Activated T-helper 2 cell treated with anti-CD3 and anti-CD28 coated beads, Interferon-gamma antibody, Interleukin-2, Interleukin-4, amounts not matched to agents 10 μg/mL and 5 μg/mL and 100 μg/mL, durations not matched to agents 14 hours and 24 hours and 36 hours (primary cell): ENCODE data around the gene ANLN. TPM values are rescaled to one million over a fixed set of nuclear protein-coding genes. Genes with fewer than 3 reads are reported as not detected.

Experiments used
- DNase-seq: peaks from one replicate; pipeline ENCODE4 v3.0.0; 2021; ENCODE audit warnings: low spot score
- H3K27ac Mint-ChIP-seq: one replicate; pipeline ENCODE4 v1.8.0; 2021; ENCODE audit warnings: mixed read lengths
- H3K27me3 Mint-ChIP-seq: one replicate; pipeline ENCODE4 v1.8.0; 2021; ENCODE audit warnings: low read depth, mixed read lengths
- H3K36me3 Mint-ChIP-seq: one replicate; pipeline ENCODE4 v1.8.0; 2021; ENCODE audit warnings: low read depth, mixed read lengths
- H3K4me1 Mint-ChIP-seq: one replicate; pipeline ENCODE4 v1.8.0; 2021; ENCODE audit warnings: low read depth, mixed read lengths
- H3K4me3 Mint-ChIP-seq: one replicate; pipeline ENCODE4 v1.8.0; 2021; ENCODE audit warnings: low read depth, mild to moderate bottlenecking, moderate library complexity, mixed read lengths
- H3K9me3 Mint-ChIP-seq: one replicate; pipeline ENCODE4 v1.8.0; 2021; ENCODE audit warnings: mixed read lengths
- intact Hi-C: fragments of 100-400 bp; cut with micrococcal nuclease; formaldehyde crosslinking; loops from one replicate; pipeline ENCODE4 v1.15.1; 2023
- total RNA-seq: library from RNA; stranded (reverse); gene quantifications from 2 replicates; pipeline ENCODE4 v1.2.3, GENCODE V29; 2022

Gene ANLN
- total RNA-seq, 1 donor from 2014 or later = 38.0 TPM

DNA sequence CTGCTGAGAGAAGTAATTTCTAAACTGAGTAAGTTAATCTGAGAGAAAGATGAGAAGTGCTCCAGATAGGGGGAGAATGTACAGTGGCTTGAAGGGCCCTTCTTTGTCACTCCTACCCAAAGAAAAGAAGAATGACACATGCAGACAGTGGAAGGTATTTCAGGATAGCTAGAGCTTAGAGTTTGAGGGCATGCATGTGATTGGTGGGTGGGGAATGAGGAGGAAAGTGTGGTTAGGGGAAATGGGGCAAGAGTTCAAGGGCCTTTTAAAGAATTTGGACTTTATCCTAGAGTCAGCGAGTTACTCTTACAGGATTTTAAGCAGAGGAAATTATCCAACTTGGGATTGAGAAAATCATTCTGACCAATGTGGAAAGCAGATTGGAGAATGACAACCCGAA, 50.0 kb downstream of the ANLN start:
- Mint-ChIP-seq H3K9me3 (no peaks in the 10 kb centered on the region), H3K27me3 (no peaks in the 10 kb centered on the region), H3K4me3 (no peak overlapping the region), H3K36me3 (peaks cover 32% of the 10 kb centered on the region), H3K4me1 (peaks cover 4% of the 10 kb centered on the region), H3K27ac (no peak overlapping the region)
- no peak for DNase-seq
- intact Hi-C loops = no loop called here

DNA sequence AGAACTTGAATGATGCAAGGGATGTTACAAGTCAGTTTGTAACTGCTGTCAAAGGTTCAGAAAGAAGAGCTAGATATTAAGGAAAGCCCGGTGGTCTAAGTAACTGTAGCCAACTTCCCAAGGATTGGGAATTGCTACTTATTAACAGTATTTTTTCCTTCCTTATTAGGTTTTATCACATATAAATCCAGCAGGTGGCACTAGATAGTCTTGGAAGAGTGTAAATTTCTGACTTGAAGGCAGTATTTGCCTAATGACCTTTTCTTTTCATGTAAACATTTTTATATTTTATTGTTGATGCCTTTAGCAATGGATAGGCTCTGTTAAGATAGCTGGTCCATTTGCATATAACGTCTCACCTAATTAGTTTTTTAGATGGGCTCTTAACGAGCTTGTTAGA, 51.2 kb downstream of the ANLN start:
- no peak for DNase-seq
- Mint-ChIP-seq H3K9me3 (no peaks in the 10 kb centered on the region), H3K36me3 (peaks cover 31% of the 10 kb centered on the region), H3K4me1 (peaks cover 4% of the 10 kb centered on the region), H3K27me3 (no peaks in the 10 kb centered on the region), H3K27ac (no peak overlapping the region), H3K4me3 (no peak overlapping the region)
- intact Hi-C loops = no loop called here

DNA sequence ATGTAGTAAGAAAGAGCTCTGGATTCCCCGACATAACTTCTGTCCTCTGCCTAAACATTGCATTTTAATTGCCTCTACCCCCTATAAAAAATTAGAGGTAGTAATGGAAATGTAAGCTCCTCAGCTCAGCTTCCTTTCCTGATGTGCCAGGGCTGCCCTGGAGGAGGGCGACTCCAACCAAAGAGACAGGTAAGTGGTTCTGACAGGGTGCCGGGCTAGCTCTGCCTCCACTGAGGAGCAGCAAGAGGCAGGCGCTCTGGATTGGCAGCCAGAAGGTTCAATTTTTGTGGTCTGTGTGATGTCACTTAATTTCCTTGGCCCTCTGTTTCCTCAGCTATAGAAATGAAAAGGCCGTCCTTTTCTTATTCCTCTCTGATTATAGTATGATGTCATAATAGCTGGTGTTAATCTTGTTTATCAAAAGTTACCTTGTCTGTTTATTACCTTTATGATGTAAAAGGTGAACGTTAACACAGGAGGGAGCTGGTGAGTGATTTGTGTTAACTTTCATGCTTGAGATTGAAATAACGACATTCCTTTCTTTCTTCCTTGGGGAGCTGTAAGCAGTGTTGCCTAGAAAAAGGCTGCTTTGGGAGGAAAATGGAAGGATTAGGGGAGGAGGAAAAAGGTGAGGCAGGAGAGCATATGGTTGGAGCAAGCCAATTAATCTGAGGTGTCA, 51.8 kb downstream of the ANLN start:
- no peak for DNase-seq
- intact Hi-C loops = no loop called here
- H3K27ac Mint-ChIP-seq = no peak overlapping the region
- no peaks in the 10 kb centered on the region for H3K27me3 Mint-ChIP-seq
- no peak overlapping the region for H3K4me3 Mint-ChIP-seq
- H3K36me3 Mint-ChIP-seq = peaks cover 31% of the 10 kb centered on the region
- peaks cover 3% of the 10 kb centered on the region for H3K4me1 Mint-ChIP-seq
- H3K9me3 Mint-ChIP-seq = no peaks in the 10 kb centered on the region

DNA sequence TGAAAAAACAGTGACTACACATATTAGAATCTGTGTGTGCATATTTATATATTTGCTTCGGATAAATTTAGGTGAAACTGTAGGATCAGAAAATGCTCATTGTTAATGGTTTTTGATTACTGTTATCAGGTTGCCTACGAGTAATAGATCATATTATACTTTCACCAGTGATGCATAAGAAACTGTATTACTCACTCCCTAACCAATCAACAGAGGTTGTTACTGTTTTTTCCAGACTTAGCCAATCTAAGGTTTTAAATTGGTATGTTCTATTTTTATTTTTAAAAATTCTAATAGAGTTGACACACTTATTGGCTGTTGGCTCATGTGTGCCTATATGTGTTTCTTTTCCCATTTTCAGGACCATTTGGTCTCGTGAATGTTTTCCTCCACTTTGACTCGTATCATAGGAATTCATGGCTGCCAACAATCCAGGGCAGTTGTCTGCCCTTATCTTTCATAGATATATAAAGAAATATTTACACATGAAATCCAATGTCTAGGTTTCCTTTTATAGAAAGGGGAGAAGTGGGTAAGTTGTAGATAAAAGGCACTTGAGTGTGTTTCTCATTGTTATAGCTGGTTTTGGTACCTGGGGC, 59.2 kb downstream of the ANLN start:
- Mint-ChIP-seq H3K4me3 (no peak overlapping the region), H3K4me1 (no peaks in the 10 kb centered on the region), H3K36me3 (peaks cover 66% of the 10 kb centered on the region), H3K27ac (no peak overlapping the region), H3K9me3 (no peaks in the 10 kb centered on the region), H3K27me3 (no peaks in the 10 kb centered on the region)
- intact Hi-C loops = no loop called here
- no peak for DNase-seq

DNA sequence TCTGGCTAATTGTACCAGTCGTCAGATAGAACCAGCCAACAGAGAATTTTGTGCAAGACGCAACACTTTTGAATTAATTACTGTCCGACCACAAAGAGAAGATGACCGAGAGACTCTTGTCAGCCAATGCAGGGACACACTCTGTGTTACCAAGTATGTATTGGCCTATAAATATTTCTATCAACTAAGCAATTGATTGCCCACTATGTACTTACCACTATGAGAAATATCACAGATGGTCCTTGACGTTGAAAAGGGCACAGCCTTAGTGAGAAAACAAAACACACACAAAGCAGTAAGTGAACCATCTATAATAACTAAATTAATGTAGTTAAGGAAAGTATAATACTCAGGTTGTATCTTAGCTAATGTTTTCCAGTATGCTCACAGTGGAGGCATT, 60.0 kb downstream of the ANLN start:
- no peaks in the 10 kb centered on the region for H3K27me3 Mint-ChIP-seq
- DNase-seq = no peak
- H3K4me3 Mint-ChIP-seq = no peak overlapping the region
- H3K4me1 Mint-ChIP-seq = no peaks in the 10 kb centered on the region
- no peaks in the 10 kb centered on the region for H3K9me3 Mint-ChIP-seq
- intact Hi-C loops = no loop called here
- H3K27ac Mint-ChIP-seq = no peak overlapping the region
- H3K36me3 Mint-ChIP-seq = peaks cover 71% of the 10 kb centered on the region

DNA sequence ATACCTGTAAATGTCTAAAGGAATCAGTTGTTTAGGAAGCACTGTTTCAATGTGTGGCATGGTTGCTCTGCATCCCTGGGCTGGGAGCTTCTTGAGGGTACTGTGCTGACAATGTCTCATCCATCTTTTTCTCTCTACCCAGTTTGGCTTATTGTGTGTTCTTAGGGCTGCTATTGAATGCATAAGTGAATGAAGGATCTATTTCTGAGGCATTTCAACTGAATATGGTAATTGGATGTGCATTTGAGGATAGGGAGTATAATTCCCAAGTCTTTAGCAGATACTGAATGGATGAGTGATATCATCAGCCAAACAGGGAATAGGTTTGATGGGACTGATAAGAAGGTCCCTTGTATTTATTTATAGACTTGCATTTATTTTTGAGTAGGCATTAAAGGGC, 64.1 kb downstream of the ANLN start:
- Mint-ChIP-seq H3K4me3 (no peak overlapping the region), H3K4me1 (no peaks in the 10 kb centered on the region), H3K9me3 (no peaks in the 10 kb centered on the region), H3K36me3 (peaks cover 43% of the 10 kb centered on the region), H3K27me3 (no peaks in the 10 kb centered on the region), H3K27ac (no peak overlapping the region)
- DNase-seq = no peak
- intact Hi-C loops = no loop called here

DNA sequence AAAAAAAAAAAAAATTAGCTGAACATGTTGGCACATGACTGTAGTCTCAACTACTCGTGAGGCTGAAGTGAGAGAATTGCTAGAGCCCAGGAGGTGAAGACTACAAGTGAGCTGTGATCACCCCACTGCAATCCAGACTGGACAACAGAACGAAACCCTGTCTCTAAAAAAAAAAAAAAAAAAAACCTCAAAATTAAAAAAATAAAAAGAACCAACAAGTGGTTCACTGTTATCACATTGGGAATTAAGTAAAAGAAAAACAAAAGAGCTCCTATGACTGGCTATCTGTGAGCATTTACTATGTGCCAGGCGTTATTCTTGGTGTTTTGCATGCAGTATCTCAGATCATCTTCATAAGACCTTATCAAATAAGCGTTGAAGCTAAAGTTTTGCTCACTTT, 66.0 kb downstream of the ANLN start:
- no peaks in the 10 kb centered on the region for H3K27me3 Mint-ChIP-seq
- peaks cover 29% of the 10 kb centered on the region for H3K36me3 Mint-ChIP-seq
- no peaks in the 10 kb centered on the region for H3K9me3 Mint-ChIP-seq
- no peak for DNase-seq
- H3K4me3 Mint-ChIP-seq = no peak overlapping the region
- intact Hi-C loops = no loop called here
- no peaks in the 10 kb centered on the region for H3K4me1 Mint-ChIP-seq
- H3K27ac Mint-ChIP-seq = no peak overlapping the region

DNA sequence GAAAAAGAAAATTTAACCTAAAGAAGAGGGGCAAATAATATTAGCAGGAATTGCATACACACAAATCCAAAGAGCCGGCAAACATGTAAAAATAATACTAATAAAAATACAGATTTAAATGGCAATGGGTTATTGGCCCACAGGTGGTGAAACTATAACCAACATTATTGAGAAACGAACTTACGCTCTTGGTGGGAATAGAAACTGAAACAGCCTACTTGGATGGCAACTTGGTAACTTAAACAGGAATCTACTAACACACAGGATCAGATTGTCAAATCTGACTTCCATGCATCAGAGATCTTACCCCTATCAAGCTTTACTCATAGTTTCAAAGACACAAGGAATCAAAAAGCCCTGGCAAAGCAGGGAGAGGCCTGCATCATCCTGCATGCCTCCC, 66.5 kb downstream of the ANLN start:
- no peaks in the 10 kb centered on the region for H3K27me3 Mint-ChIP-seq

DNA sequence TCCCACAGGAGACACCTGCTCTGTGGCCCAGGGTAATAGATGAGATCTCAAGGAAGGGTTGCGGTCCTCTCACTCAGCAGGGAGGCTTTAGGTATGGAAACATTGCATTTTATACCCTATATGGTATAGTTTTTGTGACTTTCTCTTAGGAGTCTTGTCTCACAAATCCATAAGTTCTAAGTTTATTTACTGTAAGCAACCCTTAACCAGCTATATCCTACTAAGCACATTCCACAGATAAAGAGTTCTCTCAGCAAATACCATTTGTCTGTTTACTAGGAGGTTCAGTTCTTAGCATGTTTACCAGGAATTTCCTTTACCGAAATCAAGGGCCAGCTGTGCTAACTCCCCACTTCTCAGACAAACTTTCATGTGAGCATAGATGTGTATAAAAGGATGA, 66.9 kb downstream of the ANLN start:
- H3K36me3 Mint-ChIP-seq = peaks cover 20% of the 10 kb centered on the region
- H3K4me3 Mint-ChIP-seq = no peak overlapping the region
- DNase-seq = no peak
- H3K27ac Mint-ChIP-seq = no peak overlapping the region
- no peaks in the 10 kb centered on the region for H3K27me3 Mint-ChIP-seq
- H3K4me1 Mint-ChIP-seq = no peaks in the 10 kb centered on the region
- intact Hi-C loops = no loop called here
- no peaks in the 10 kb centered on the region for H3K9me3 Mint-ChIP-seq

More for the DNA sequence above, 66.5 kb downstream of the ANLN start:
- Mint-ChIP-seq H3K27ac (no peak overlapping the region), H3K36me3 (peaks cover 24% of the 10 kb centered on the region), H3K4me3 (no peak overlapping the region), H3K9me3 (no peaks in the 10 kb centered on the region), H3K4me1 (no peaks in the 10 kb centered on the region)
- intact Hi-C loops = no loop called here
- DNase-seq = no peak

DNA sequence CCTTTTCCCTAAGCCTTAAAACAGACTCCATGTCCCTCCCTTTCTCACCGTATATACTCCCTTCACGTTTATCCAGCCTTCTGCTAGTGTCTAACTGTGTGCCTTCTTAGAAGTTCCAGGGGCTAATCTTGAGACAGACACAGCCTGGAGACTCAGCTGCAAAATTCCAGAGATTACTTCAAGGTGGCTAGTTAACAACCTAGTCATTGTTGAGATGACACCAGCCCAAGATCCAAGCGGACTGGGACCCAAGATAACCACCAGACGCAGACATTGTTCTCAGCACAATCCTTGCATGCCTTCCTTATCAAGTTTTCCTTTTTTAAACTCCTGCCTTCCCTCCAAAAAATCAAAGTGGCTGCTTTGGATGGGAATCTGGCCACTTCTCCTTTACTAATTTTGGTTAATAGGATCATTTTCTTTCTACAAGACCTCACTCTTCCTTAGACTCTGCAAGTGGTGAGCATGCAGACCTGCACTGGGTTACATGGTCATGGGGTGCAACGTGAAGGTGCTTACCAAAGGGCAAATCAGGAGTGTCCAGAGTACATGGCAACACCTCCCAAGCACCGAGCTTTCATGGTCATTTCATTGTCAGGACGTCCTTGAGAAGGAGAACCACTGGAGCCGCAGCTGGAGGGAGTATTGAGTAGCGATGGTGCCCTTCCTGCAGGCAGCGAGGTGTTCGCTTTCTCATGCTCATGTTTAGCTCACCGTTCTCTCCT, 69.7 kb downstream of the ANLN start:
- no peak overlapping the region for H3K27ac Mint-ChIP-seq
- no peak overlapping the region for H3K4me3 Mint-ChIP-seq
- intact Hi-C loops = no loop called here
- H3K36me3 Mint-ChIP-seq = peaks cover 1% of the 10 kb centered on the region
- H3K4me1 Mint-ChIP-seq = no peaks in the 10 kb centered on the region
- H3K27me3 Mint-ChIP-seq = peaks cover 9% of the 10 kb centered on the region
- DNase-seq = no peak
- H3K9me3 Mint-ChIP-seq = no peaks in the 10 kb centered on the region

DNA sequence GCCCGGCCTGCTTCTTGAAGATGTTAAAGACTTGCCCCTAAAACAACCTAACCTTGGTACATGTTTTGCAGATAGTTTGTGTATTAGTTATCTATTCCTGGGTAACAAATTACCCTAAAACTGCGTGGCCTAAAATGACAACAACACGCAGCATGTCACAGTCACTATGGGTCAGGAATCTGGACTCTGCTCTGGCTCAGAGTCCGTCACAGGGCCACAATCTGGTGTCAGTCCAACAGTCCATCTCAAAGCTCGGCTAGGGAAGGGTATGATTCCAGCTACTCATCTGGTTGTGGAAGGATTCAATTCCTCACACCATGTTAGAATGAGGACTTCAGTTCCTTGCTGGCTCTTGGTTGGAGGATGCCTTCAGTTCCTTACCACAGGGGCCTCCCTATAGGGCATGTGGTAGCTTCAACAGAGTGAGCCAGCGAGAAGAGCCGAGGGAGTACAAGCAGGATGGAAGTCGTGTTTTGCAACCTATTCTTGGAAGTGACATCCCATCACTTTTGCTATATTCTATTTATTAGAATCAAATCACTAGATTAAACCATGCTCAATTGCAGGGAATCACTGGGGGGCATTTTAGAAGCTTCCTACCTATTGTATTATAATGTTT, 71.3 kb downstream of the ANLN start:
- H3K27ac Mint-ChIP-seq = no peak overlapping the region
- no peaks in the 10 kb centered on the region for H3K36me3 Mint-ChIP-seq
- no peaks in the 10 kb centered on the region for H3K9me3 Mint-ChIP-seq
- peaks cover 11% of the 10 kb centered on the region for H3K27me3 Mint-ChIP-seq
- no peak overlapping the region for H3K4me3 Mint-ChIP-seq
- DNase-seq = no peak
- intact Hi-C loops = no loop called here
- H3K4me1 Mint-ChIP-seq = no peaks in the 10 kb centered on the region

DNA sequence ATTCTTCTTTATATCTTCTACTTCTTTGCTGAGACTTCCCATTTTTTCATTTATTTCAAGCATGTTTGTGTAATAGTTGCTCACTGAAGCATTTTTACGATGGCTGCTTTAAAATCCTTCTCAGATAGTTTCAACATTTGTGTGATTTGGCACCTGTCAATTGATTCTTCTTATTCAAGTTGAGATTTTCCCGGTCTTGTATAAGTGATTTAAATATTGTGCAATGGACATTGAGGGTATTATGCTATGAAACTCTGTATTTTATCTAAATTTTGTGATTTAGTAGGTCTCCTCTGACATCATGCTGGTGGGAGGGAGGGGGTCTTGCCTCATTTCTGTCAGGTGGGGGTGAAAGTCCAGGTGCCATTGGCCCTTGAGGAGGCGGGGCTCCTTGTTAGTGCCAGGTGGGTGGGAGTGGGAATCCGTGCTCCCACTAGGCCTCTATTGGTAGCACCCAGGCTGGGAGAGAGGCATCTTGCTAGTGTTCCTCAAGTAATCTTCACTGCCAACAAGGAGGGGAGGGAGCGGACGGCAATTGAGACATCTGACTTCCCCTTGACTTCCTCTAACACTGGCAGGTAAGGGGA, 73.0 kb downstream of the ANLN start:
- Mint-ChIP-seq H3K9me3 (no peaks in the 10 kb centered on the region), H3K27me3 (peaks cover 14% of the 10 kb centered on the region), H3K4me1 (peaks cover 4% of the 10 kb centered on the region), H3K36me3 (no peaks in the 10 kb centered on the region), H3K27ac (no peak overlapping the region), H3K4me3 (no peak overlapping the region)
- DNase-seq = no peak
- intact Hi-C loops = no loop called here

DNA sequence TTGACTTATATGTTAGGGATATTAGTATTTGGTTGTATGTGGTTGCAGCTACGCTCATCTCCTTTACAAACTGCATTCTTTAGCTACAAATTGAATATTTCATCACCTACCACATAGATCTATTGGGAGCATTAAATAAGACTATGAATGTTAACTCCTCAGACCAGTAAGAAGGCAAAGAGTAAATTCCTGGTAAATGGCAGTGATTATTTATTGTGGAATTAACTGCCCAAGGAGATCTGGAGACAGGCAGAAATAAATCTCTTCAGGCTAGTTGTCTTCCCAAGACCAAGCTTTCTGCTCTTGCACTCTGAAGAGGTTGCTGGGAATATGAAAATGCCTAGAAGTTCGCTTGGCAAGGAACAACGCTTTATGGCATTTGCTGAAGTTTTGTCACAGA, 74.6 kb downstream of the ANLN start:
- Mint-ChIP-seq H3K27me3 (peaks cover 14% of the 10 kb centered on the region), H3K4me1 (peaks cover 4% of the 10 kb centered on the region), H3K4me3 (no peak overlapping the region), H3K9me3 (no peaks in the 10 kb centered on the region), H3K27ac (no peak overlapping the region), H3K36me3 (no peaks in the 10 kb centered on the region)
- DNase-seq = no peak
- intact Hi-C loops = no loop called here
